HG03039 (cell line): ENCODE data around the gene SCUBE1.

Source experiments
- ATAC-seq: cut with Tn5 transposase; IDR thresholded peaks from one replicate; pipeline ENCODE4 v1.9.1; 2021; ENCODE audit warnings: mild to moderate bottlenecking, moderate library complexity; ENCODE audit not compliant: unreplicated experiment

SCUBE1 gene

GRCh38 chr22:43304831-43305590 is 38.2 kb downstream of the SCUBE1 start:
- no peak for ATAC-seq

DNA sequence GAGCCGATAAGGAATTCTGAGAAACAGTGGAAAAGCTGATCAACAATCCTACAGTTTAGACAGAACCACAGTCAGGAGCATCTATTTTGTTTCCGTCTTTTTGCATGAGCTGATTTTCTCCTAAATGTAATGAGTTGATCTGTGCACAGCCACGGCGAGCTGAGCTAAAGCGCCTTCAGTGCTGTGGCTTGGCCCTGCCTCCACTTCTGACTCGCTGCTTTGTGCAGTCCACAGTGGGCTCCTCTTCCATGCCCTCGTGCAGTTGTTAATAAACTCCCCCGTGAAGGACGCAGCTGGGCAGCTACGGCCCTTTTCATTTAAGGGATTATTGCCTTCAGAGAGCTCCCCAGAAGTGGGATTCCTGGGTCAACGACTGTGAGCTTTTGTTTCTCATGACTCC is 39.4 kb downstream of the SCUBE1 start:
- ATAC-seq = no peak

DNA sequence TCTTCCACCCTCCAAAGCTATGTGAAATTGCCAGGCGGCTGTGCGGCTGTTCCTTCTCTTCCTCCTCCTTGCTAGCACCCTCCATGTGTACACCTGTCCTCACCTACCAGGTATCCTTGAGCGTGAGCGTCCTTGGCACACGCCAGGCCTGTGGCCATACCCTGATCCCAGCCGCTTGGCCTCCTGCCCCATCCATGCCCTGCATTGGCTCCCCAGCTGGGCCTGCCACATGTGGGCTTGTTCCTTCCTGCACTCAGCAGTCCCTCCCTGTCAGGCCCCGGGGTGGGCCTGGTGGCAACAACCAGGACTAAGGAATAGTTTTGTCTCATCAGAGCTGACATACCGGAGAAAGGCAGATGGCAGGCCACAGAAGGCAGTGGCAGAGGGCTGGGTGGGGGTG is 40.0 kb downstream of the SCUBE1 start:
- no peak for ATAC-seq

GRCh38 chr22:43302531-43303041 is 40.6 kb downstream of the SCUBE1 start:
- ATAC-seq = no peak

GRCh38 chr22:43301866-43302265 is 41.3 kb downstream of the SCUBE1 start:
- no peak for ATAC-seq

- ATAC-seq = no peak
Observed at GRCh38 chr22:43300891-43301676, 42.1 kb downstream of the SCUBE1 start.

GRCh38 chr22:43299736-43300135 is 43.4 kb downstream of the SCUBE1 start:
- no peak for ATAC-seq

DNA sequence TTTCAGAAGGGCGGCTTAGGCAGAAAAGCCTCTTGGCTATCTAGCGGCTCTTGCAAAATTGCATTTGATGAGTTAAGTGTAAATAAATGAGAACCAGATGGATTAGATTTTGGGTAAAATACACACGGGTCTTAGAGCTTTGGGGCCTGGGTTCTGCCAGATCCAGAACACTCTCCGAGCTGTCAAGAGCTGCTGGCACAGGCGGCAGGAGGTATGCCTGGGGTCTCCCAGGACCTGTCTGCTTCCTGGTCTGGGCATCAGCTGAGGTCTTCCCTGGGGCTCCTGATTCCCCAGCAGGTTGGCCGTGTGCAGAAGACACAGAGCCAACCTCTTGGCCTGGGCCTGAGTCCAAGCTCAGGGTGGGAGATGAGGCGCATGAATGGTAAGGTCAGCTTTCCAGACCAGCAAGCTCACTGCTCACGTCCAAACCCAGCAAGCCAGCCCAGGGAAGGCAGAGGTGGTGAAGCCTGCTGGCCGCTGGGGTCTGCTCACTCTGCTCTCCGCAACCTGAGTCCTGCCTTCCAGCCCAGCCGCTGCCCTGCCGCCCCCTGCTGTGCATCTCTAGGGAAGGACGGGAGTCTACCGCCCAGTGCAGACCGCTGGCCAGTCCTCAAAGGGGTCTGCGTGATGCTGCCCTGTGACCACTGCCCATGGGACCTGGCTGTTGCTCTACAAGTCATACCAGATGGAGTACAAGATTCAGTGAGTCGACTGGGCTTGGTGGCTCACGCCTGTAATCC is 44.9 kb downstream of the SCUBE1 start:
- no peak for ATAC-seq

DNA sequence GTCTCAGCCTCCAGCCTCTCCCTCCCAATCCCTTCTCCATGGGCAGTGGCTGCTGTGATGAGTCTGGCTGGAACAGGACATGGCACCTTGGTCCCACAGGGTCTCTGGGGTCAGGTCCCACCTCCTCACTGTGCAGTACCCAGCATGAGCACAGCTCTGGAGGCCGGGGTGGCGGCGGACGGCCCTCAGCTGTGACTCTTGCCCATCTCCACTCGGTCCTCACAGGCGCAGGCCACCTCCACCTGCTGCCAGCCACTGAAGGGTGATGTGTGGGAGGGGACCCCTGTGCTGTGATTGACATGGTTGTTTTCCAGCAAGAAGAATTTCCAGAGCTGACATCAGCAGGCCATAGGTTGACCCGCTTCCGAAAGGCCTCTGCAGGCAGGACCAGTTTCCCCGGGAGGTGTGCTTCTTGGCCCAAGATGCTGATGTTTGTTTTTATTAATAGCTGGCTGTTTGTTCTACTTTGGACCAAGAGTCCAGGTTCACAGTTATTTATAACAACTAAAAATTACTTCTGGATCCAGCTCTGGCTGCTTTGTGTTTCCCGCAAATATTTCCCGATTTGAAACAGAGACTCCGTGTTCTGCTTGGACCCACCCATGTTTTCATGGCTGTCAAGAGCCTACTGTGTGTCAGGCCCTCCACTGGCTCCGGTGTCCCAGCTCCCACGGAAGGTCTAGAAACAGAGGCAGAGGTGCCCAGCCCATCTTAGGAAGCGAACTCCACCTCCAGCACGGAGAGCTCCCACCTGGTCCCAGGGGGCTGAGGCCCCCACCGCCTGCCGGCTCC is 45.7 kb downstream of the SCUBE1 start:
- no peak for ATAC-seq

GRCh38 chr22:43296276-43296902 is 46.8 kb downstream of the SCUBE1 start:
- ATAC-seq = no peak

- no peak for ATAC-seq
Observed at GRCh38 chr22:43295660-43296059, 47.5 kb downstream of the SCUBE1 start.

- no peak for ATAC-seq
Observed at GRCh38 chr22:43295173-43295572, 48.0 kb downstream of the SCUBE1 start.

- no peak for ATAC-seq
Observed at GRCh38 chr22:43293655-43294392, 49.3 kb downstream of the SCUBE1 start.

- no peak for ATAC-seq
Observed at GRCh38 chr22:43293259-43293654, 49.9 kb downstream of the SCUBE1 start.

- no peak for ATAC-seq
Observed at GRCh38 chr22:43292630-43293018, 50.5 kb downstream of the SCUBE1 start.

- no peak for ATAC-seq
Observed at GRCh38 chr22:43291381-43291780, 51.8 kb downstream of the SCUBE1 start.

GRCh38 chr22:43289976-43290721 is 53.0 kb downstream of the SCUBE1 start:
- ATAC-seq = no peak

- ATAC-seq = no peak
Observed at GRCh38 chr22:43289531-43289963, 53.6 kb downstream of the SCUBE1 start.
